Measurements from ENCODE around the gene WDFY2.

GRCh38 chr13:51697855-51698254 is 113.6 kb downstream of the WDFY2 start:
- TF ChIP-seq YY1 (IDR thresholded peaks at IDR 0.05; ENCODE audit: insufficient read depth, insufficient read length) (no peak), SUZ12 (IDR thresholded peaks at IDR 0.05; ENCODE audit: extremely low read depth, insufficient read depth, insufficient read length) (no peak)
